ENCODE results near the gene SEPTIN3. TPM values are rescaled to one million over a fixed set of nuclear protein-coding genes. Genes with fewer than 3 reads are reported as not detected.

Gene SEPTIN3
- total and polyA plus RNA-seq, 9 of the 15 experiments (the other 6 are each of a cell fraction or from before 2014, with no cell fraction given): 0.06 TPM; not detected in 8

DNA sequence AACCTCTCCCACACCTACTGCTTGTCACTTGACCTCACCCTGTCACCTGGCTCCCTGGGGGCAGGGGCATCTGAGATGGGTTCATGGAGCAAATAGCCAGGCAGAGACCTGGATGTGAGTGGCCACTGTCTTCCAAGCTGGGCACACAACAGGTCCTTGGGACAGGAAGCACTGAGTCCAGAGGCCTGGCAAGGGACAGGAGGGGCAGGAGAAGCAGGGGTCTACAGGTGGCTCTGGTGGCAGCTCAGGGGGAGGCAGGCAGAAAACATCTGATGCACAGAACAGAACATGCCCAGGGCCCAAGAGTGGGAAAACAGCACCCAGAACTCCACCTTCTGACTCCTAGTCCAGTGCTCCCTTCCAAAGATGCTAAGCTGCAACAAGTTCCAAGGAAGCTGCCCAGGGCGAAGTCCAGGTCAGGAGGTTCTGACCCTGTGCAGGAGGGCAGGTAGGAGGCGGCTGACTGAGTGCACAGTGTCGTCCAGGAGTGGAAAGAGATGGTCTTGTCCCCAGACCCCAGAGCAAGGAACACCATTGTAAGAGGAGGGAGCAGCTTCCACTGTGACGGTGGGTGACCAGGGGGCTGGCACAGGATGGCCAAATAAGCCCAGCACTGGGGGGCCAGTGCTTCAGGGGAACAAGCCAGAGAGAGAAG lies 46.2 kb upstream of the SEPTIN3 start (continued):
- TF ChIP-seq, protein P1, sequence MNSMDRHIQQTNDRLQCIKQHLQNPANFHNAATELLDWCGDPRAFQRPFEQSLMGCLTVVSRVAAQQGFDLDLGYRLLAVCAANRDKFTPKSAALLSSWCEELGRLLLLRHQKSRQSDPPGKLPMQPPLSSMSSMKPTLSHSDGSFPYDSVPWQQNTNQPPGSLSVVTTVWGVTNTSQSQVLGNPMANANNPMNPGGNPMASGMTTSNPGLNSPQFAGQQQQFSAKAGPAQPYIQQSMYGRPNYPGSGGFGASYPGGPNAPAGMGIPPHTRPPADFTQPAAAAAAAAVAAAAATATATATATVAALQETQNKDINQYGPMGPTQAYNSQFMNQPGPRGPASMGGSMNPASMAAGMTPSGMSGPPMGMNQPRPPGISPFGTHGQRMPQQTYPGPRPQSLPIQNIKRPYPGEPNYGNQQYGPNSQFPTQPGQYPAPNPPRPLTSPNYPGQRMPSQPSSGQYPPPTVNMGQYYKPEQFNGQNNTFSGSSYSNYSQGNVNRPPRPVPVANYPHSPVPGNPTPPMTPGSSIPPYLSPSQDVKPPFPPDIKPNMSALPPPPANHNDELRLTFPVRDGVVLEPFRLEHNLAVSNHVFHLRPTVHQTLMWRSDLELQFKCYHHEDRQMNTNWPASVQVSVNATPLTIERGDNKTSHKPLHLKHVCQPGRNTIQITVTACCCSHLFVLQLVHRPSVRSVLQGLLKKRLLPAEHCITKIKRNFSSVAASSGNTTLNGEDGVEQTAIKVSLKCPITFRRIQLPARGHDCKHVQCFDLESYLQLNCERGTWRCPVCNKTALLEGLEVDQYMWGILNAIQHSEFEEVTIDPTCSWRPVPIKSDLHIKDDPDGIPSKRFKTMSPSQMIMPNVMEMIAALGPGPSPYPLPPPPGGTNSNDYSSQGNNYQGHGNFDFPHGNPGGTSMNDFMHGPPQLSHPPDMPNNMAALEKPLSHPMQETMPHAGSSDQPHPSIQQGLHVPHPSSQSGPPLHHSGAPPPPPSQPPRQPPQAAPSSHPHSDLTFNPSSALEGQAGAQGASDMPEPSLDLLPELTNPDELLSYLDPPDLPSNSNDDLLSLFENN (IDR thresholded peaks at IDR 0.05; ENCODE audit: low read depth in 2 of 2, low read length in 2 of 2): no peak
- TF ChIP-seq RFX5 (IDR thresholded peaks at IDR 0.05; ENCODE audit: low read depth, low read length): no peak
- no peak for TF ChIP-seq ZNF780A (CRISPR knock-in tag; IDR thresholded peaks at IDR 0.05)
- no peak for TF ChIP-seq HDAC2 (IDR thresholded peaks at IDR 0.05)
- TF ChIP-seq ZNF253 (CRISPR knock-in tag; conservative IDR thresholded peaks at IDR 0.05): no peak
- TF ChIP-seq ZNF561 (CRISPR knock-in tag; conservative IDR thresholded peaks at IDR 0.05): no peak
- no peak for TF ChIP-seq ZNF583 (CRISPR knock-in tag; IDR thresholded peaks at IDR 0.05)
- no peak for TF ChIP-seq SIN3A (IDR thresholded peaks at IDR 0.05; ENCODE audit: borderline replicate concordance in 2 of 2, control insufficient read depth in 1 of 2, low read depth in 2 of 2, low read length in 2 of 2)
- TF ChIP-seq, protein P2, sequence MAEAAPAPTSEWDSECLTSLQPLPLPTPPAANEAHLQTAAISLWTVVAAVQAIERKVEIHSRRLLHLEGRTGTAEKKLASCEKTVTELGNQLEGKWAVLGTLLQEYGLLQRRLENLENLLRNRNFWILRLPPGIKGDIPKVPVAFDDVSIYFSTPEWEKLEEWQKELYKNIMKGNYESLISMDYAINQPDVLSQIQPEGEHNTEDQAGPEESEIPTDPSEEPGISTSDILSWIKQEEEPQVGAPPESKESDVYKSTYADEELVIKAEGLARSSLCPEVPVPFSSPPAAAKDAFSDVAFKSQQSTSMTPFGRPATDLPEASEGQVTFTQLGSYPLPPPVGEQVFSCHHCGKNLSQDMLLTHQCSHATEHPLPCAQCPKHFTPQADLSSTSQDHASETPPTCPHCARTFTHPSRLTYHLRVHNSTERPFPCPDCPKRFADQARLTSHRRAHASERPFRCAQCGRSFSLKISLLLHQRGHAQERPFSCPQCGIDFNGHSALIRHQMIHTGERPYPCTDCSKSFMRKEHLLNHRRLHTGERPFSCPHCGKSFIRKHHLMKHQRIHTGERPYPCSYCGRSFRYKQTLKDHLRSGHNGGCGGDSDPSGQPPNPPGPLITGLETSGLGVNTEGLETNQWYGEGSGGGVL (CRISPR knock-in tag; IDR thresholded peaks at IDR 0.05): no peak
- no peak for TF ChIP-seq FOXK2 (conservative IDR thresholded peaks at IDR 0.05 in 1 of 2, IDR thresholded peaks at IDR 0.05 in 1 of 2; ENCODE audit: low read depth in 2 of 2)
- TF ChIP-seq RCOR1 (IDR thresholded peaks at IDR 0.05; ENCODE audit: borderline replicate concordance in 1 of 2, low read depth in 2 of 2, low read length in 2 of 2): no peak
- TF ChIP-seq TAF1 (IDR thresholded peaks at IDR 0.05; ENCODE audit: control insufficient read depth, extremely low read depth, insufficient read depth, low read length, severe bottlenecking): no peak
- no peak for TF ChIP-seq SMARCB1 (IDR thresholded peaks at IDR 0.05; ENCODE audit: insufficient read length, low read depth)
